AG09319 (cell line): ENCODE results near the gene DNAH2.

Source experiments
- DNase-seq: peaks from one replicate; pipeline ENCODE4 v3.0.0-alpha.2; 2010; ENCODE audit warnings: low read depth; ENCODE audit errors: extremely low read depth
- CTCF ChIP-seq: IDR thresholded peaks from 2 replicates; pipeline ENCODE4 v1.5.1; 2011; ENCODE audit warnings: low read depth, mild to moderate bottlenecking, inconsistent platforms, low read length, moderate library complexity

DNAH2 gene

GRCh38 chr17:7717756-7718350 is 309 bp downstream of the DNAH2 start:
- no peak for DNase-seq
- TF ChIP-seq CTCF, result no peak

GRCh38 chr17:7719661-7720060 is 2.1 kb downstream of the DNAH2 start:
- no peak for TF ChIP-seq CTCF
- DNase-seq, result no peak

- no peak for DNase-seq
- TF ChIP-seq CTCF, result no peak
These were observed 2.6 kb downstream of the DNAH2 start for GRCh38 chr17:7720125-7720524.

- no peak for DNase-seq
- TF ChIP-seq CTCF, result no peak
These were observed 4.1 kb downstream of the DNAH2 start for GRCh38 chr17:7721612-7722011.

- no peak for DNase-seq
- no peak for TF ChIP-seq CTCF
These were observed 10.3 kb downstream of the DNAH2 start for GRCh38 chr17:7727886-7728285.

- no peak for DNase-seq
These were observed 12.3 kb downstream of the DNAH2 start for GRCh38 chr17:7729816-7730215.

GRCh38 chr17:7732981-7733539 is 15.5 kb downstream of the DNAH2 start:
- TF ChIP-seq CTCF, result no peak
- no peak for DNase-seq

More at GRCh38 chr17:7729816-7730215, 12.3 kb downstream of the DNAH2 start:
- no peak for TF ChIP-seq CTCF
